HEK293T (cell line): ENCODE measurements around the gene KRTAP10-3.
"Not testable (repeated sequence)": the region's sequence is repeated elsewhere in the genome, so short reads cannot be mapped to it uniquely, and the experiment has no call there.

Experiments used
- CTCF ChIA-PET: fragments of 350-600 bp; formaldehyde crosslinking; extraction: SDS; loops from one replicate; lab custom pipeline; 2021; ENCODE audit warnings: antibody characterized with exemption, inconsistent platforms; lab: Yijun Ruan, JAX
- POLR2A ChIA-PET: fragments of 350-600 bp; formaldehyde crosslinking; extraction: SDS; loops from one replicate; lab custom pipeline; 2020; ENCODE audit warnings: antibody characterized with exemption, inconsistent platforms; lab: Yijun Ruan, JAX
- DNase-seq: peaks from one replicate; pipeline ENCODE4 v3.0.0; 2012; ENCODE audit warnings: mixed read lengths; ENCODE audit errors: extremely low spot score
- ARNT ChIP-seq: fragments of 450-650 bp; IDR thresholded peaks from 2 replicates; pipeline ENCODE4 v1.6.1; 2017; ENCODE audit warnings: mild to moderate bottlenecking
- BHLHE40 ChIP-seq: fragments of 450-650 bp; IDR thresholded peaks from 2 replicates; pipeline ENCODE4 v1.6.1; 2016; ENCODE audit warnings: mild to moderate bottlenecking, moderate library complexity, borderline replicate concordance
- CTBP1 ChIP-seq: fragments of 450-650 bp; IDR thresholded peaks from 2 replicates; pipeline ENCODE4 v1.6.1; 2016; ENCODE audit warnings: borderline replicate concordance
- ELF4 ChIP-seq: fragments of 450-650 bp; IDR thresholded peaks from 2 replicates; pipeline ENCODE4 v1.6.1; 2017; ENCODE audit warnings: antibody characterized with exemption
- FOXA1 ChIP-seq: fragments of 450-650 bp; IDR thresholded peaks from 2 replicates; pipeline ENCODE4 v1.6.1; 2016; ENCODE audit warnings: mild to moderate bottlenecking
- FOXK2 ChIP-seq: fragments of 450-650 bp; IDR thresholded peaks from 2 replicates; pipeline ENCODE4 v1.6.1; 2016; ENCODE audit warnings: mild to moderate bottlenecking
- FOXM1 ChIP-seq: fragments of 450-650 bp; IDR thresholded peaks from 2 replicates; pipeline ENCODE4 v1.6.1; 2017; ENCODE audit warnings: mild to moderate bottlenecking, borderline replicate concordance
- HDGF ChIP-seq: fragments of 450-650 bp; IDR thresholded peaks from 2 replicates; pipeline ENCODE4 v1.6.1; 2017; ENCODE audit warnings: antibody characterized with exemption, borderline replicate concordance
- L3MBTL2 ChIP-seq: fragments of 450-650 bp; conservative IDR thresholded peaks from 2 replicates; pipeline ENCODE4 v1.6.1; 2016; ENCODE audit warnings: mild to moderate bottlenecking
- LEF1 ChIP-seq: fragments of 450-650 bp; IDR thresholded peaks from 2 replicates; pipeline ENCODE4 v1.6.1; 2017; ENCODE audit warnings: mild to moderate bottlenecking, borderline replicate concordance
- NFRKB ChIP-seq: fragments of 450-650 bp; IDR thresholded peaks from 2 replicates; pipeline ENCODE4 v1.6.1; 2016; ENCODE audit warnings: mild to moderate bottlenecking, moderate library complexity
- PKNOX1 ChIP-seq: fragments of 450-650 bp; IDR thresholded peaks from 2 replicates; pipeline ENCODE4 v1.6.1; 2016
- SP1 ChIP-seq: fragments of 450-650 bp; IDR thresholded peaks from 2 replicates; pipeline ENCODE4 v1.6.1; 2017
- SUZ12 ChIP-seq: fragments of 450-650 bp; IDR thresholded peaks from 2 replicates; pipeline ENCODE4 v1.6.1; 2016; ENCODE audit warnings: mild to moderate bottlenecking
- TARDBP ChIP-seq: fragments of 450-650 bp; IDR thresholded peaks from 2 replicates; pipeline ENCODE4 v1.6.1; 2016
- ZNF384 ChIP-seq: fragments of 450-650 bp; IDR thresholded peaks from 2 replicates; pipeline ENCODE4 v1.6.1; 2016

Gene KRTAP10-3

DNA sequence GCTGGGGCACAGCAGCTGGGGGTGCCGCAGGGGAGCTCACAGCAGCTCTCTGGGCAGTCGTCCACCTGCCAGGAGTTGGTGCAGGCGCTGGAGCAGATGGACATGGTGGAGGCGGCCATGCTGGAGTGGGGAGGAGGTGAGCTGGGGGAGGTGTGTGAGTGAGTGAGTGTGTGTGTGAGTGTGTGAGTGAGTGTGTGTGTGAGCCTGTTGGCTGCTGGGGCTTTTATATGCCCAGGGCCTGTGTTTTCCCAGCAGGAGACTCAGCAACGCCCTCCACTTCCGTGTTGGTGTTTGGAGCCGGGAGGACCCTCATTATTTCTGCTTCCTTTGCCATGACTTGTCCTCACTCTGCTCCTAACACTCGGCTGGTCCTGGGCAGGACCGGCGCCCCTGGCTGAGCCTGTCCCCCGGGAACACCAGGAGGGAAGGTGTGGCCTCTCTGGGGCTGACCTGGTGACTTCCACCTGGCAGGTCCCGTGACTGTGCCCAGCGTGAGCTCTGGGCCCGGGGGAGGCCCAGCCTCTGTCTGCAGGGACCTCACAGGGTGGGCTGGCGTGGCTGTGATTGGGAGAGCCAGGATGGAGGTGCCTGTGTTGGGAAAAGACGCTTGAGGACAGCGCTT, 7.1 kb downstream of the KRTAP10-3 start, which contains the start of gene KRTAP10-2:
Gene KRTAP10-2, minus strand, starts transcription at position 166 of the 622 bp plus-strand sequence. Its CDS starts 47 bp downstream, at position 119.
- TF ChIP-seq ELF4 (no peak), SP1 (no peak), PKNOX1 (no peak), ARNT (no peak), BHLHE40 (no peak), CTBP1 (no peak), FOXK2 (no peak), NFRKB (no peak), HDGF (no peak), FOXA1 (no peak), TARDBP (no peak), LEF1 (no peak), ZNF384 (no peak), L3MBTL2 (no peak)
- POLR2A ChIA-PET = no interaction called here
- CTCF ChIA-PET = no interaction called here
- no peak for DNase-seq

GRCh38 chr21:44550807-44551206, 7.8 kb downstream of the KRTAP10-3 start:
- TF ChIP-seq LEF1 = no peak
- TF ChIP-seq NFRKB = no peak
- no peak for TF ChIP-seq CTBP1
- no peak for TF ChIP-seq SP1
- no peak for TF ChIP-seq ELF4
- no peak for TF ChIP-seq SUZ12
- TF ChIP-seq ARNT = no peak
- TF ChIP-seq PKNOX1 = no peak
- no peak for TF ChIP-seq ZNF384
- no peak for TF ChIP-seq HDGF
- no peak for TF ChIP-seq TARDBP
- no peak for TF ChIP-seq FOXA1
- TF ChIP-seq L3MBTL2 = no peak
- TF ChIP-seq FOXM1 = no peak
- TF ChIP-seq FOXK2 = no peak
- DNase-seq = no peak
- ChIA-PET POLR2A (no interaction called here), CTCF (no interaction called here)

- POLR2A ChIA-PET, CTCF ChIA-PET, DNase-seq: not testable (repeated sequence)
These were observed 8.3 kb downstream of the KRTAP10-3 start for GRCh38 chr21:44550285-44550684.

GRCh38 chr21:44549525-44550211, 8.9 kb downstream of the KRTAP10-3 start:
- CTCF ChIA-PET = no interaction called here
- TF ChIP-seq L3MBTL2 (no peak), HDGF (no peak), SP1 (no peak)
- POLR2A ChIA-PET = no interaction called here

GRCh38 chr21:44548922-44549321, 9.7 kb downstream of the KRTAP10-3 start:
- DNase-seq = no peak
- TF ChIP-seq TARDBP (no peak), ARNT (no peak), SP1 (no peak), HDGF (no peak), PKNOX1 (no peak)
- ChIA-PET POLR2A (no interaction called here), CTCF (no interaction called here)

More at GRCh38 chr21:44549525-44550211, 8.9 kb downstream of the KRTAP10-3 start:
- DNase-seq = no peak

DNA sequence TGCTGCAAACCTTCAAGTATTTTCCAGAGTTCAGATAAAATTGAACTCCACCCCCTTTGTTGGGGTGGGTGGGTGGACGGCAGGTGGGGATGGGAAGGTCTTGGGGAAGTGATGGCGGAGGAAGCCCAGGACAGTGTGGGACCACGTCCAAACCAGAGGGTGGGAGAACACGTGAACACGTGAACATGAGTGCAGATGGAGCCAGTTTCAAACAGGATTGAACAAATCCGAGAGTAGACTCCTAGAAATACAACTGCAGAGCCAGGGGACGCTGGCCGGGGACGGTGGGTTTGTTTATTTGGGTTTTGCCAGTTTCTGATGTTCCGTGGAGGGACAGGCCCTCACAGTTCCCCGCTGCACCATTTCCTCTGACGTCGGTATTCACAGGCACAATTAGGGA, 10.2 kb downstream of the KRTAP10-3 start:
- no peak for TF ChIP-seq SP1
- no peak for TF ChIP-seq CTBP1
- TF ChIP-seq SUZ12 = no peak
- TF ChIP-seq ARNT = no peak
- TF ChIP-seq TARDBP = no peak
- no peak for TF ChIP-seq PKNOX1
- no peak for TF ChIP-seq NFRKB
- no peak for TF ChIP-seq HDGF
- TF ChIP-seq FOXA1 = no peak
- TF ChIP-seq BHLHE40 = no peak
- no peak for TF ChIP-seq LEF1
- CTCF ChIA-PET = no interaction called here
- no peak for DNase-seq
- POLR2A ChIA-PET = no interaction called here
